Heart right ventricle (tissue), 16 donors: ENCODE results near the gene CCDC85A. TPM values are rescaled to one million over a fixed set of nuclear protein-coding genes. Genes with fewer than 3 reads are reported as not detected.

Source experiments
- ATAC-seq, 8 donors: fragments of 200-7000 bp; cut with Tn5 transposase; one replicate each; pipeline ENCODE4 v1.9.1; 2020; ENCODE audit warnings: mild to moderate bottlenecking in 8 of 8, moderate library complexity in 8 of 8, moderate number of reproducible peaks in 1 of 8
- DNase-seq, 2 donors: peaks; one replicate each; pipeline ENCODE4 v3.0.0-alpha.2; 2020
- H3K27ac ChIP-seq, 10 donors: fragments of 200-600 bp; sonication (generic) in 2 of 10; one replicate each; pipeline versions ENCODE4 v1.5.0 to v1.8.0; 2020 to 2022; ENCODE audit warnings: mild to moderate bottlenecking in 3 of 10
- H3K27me3 ChIP-seq, 7 donors: fragments of 200-600 bp; one replicate each; pipeline ENCODE4 v1.8.0; 2021 to 2022; ENCODE audit warnings: mild to moderate bottlenecking in 2 of 7
- H3K36me3 ChIP-seq, 9 donors: fragments of 200-600 bp; sonication (generic) in 1 of 9; one replicate each; pipeline versions ENCODE4 v1.5.0 to v1.8.0; 2020 to 2022; ENCODE audit warnings: mild to moderate bottlenecking in 2 of 9
- H3K4me1 ChIP-seq, 9 donors: fragments of 200-600 bp; sonication (generic) in 1 of 9; one replicate each; pipeline versions ENCODE4 v1.5.0 to v1.8.0; 2020 to 2022; ENCODE audit warnings: mild to moderate bottlenecking in 4 of 9
- H3K4me3 ChIP-seq, 10 donors: fragments of 200-600 bp; sonication (generic) in 2 of 10; one replicate each; pipeline versions ENCODE4 v1.5.0 to v1.8.0; 2020 to 2022; ENCODE audit warnings: mild to moderate bottlenecking in 7 of 10, moderate library complexity in 2 of 10
- H3K9me3 ChIP-seq, 11 donors: fragments of 200-600 bp in 10 of 11; sonication (generic) in 2 of 11; one replicate each; pipeline versions ENCODE4 v1.5.0 to v1.8.0; 2013 to 2022; ENCODE audit warnings: mild to moderate bottlenecking in 2 of 11, control low read depth in 1 of 11, moderate library complexity in 1 of 11
- WGBS, 2 donors: extraction: QIAGEN DNeasy Blood & Tissue Kit; methylation state at CpG; one replicate each; pipeline ENCODE4 v1.1.7; 2013; ENCODE audit warnings: inconsistent platforms in 1 of 2; 5-methylcytosine and 5-hydroxymethylcytosine counted together
- intact Hi-C, 10 donors: fragments of 100-400 bp; cut with DNase I; formaldehyde crosslinking; loops; one replicate each; pipeline versions ENCODE4 v1.11.1 to v1.14.2; 2022
- polyA plus RNA-seq, 2 donors: library from polyadenylated mRNA; stranded (reverse); fragments of 200-250 nt; gene quantifications; one replicate each; pipeline ENCODE4 v1.2.3, GENCODE V29; 2013
- total RNA-seq, 10 donors: library from RNA; stranded (reverse); fragmentation: NEBNext Ultra II Directional in 3 of 10; extraction: Animal tissue kit (Norgen Biotek cat#: 25700) in 3 of 10; gene quantifications; one replicate each; pipeline versions ENCODE4 v1.2.1 to v1.2.4, GENCODE V29; 2021 to 2023
- TF ChIP-seq, protein P1 (sequence below), 9 donors: fragments of 200-600 bp; sonication (generic) in 2 of 9; IDR thresholded peaks; one replicate each; pipeline versions ENCODE4 v1.5.0 to v1.8.0; 2021 to 2022; ENCODE audit warnings: antibody characterized with exemption in 9 of 9, mild to moderate bottlenecking in 5 of 9, moderate library complexity in 1 of 9
- donor health status: Arrhythmogenic right ventricular cardiomyopathy.
- donor health status: ischemic (EF 13 %, LVEDD 7.1; RV severe dilation, severe dysfunction).
- donor health status: healthy with polysubstance abuse.
- donor health status: DM: no; HTN: yes; CAD: no.
- donor health status: DM: no; HTN: no; CAD: no.
- donor health status: ischemic (EF 25% LVEDD 6.9; RV normal size, moderate dysfunction).
- donor health status: ischemic (EF 25% LVEDD 5.7; RV mildly dilated, moderate dysfunction).
- donor health status: healthy.
- donor health status: DM: yes; HTN: yes; CAD: no.
- donor health status: Ischemic cardiomyopathy.
- donor health status: ischemic (EF 35%, LVEDD 5.7; RV mildly dilated, moderate dysfunction).
- donor health status: nonischemic (EF 11% LVEDD 7.7; RV severe dilation, severe dysfunction).
- donor health status: DM: yes; HTN: yes; CAD: no.
- donor health status: PGD.
- donor health status: ischemic (EF 29% LVEDD 5.4; RV normal size, mild dysfunction).
- donor health status: nonischemic (EF 23%, LVEDD 6.1; RV moderate dilation, normal function).

CCDC85A gene
- total and polyA plus RNA-seq, 12 donors: 1.5 to 8.5 (median 3.5) TPM

DNA sequence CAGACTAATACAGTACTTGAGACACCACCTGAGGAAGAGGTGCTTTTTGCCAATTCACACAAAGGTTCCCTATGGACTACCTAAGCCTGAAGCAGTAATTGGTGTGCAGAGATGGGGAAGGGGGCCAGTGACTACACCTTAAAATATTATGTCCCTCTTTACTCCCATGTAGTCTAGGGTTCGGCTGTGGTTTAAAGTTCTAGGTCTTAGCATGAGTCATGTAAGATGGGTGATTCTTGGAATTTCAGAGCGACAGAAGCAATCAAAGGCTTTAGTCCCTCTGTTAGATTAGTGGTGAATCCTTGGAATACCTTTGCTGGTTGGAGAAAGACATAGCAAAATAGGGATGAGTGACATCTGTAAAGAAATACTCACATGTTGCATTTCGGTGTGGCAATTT, 14.3 kb upstream of the CCDC85A start:
- peaks cover 0 to 8% (median 0%) of the 10 kb centered on the region in 11 donors for H3K9me3 ChIP-seq
- no peaks in the 10 kb centered on the region for H3K4me1 ChIP-seq
- no peak overlapping the region for H3K4me3 ChIP-seq
- H3K36me3 ChIP-seq: no peaks in the 10 kb centered on the region
- WGBS, 2 donors: 86 to 91% methylated on average over 3 of the region's 3 CpGs
- TF ChIP-seq, protein P1, sequence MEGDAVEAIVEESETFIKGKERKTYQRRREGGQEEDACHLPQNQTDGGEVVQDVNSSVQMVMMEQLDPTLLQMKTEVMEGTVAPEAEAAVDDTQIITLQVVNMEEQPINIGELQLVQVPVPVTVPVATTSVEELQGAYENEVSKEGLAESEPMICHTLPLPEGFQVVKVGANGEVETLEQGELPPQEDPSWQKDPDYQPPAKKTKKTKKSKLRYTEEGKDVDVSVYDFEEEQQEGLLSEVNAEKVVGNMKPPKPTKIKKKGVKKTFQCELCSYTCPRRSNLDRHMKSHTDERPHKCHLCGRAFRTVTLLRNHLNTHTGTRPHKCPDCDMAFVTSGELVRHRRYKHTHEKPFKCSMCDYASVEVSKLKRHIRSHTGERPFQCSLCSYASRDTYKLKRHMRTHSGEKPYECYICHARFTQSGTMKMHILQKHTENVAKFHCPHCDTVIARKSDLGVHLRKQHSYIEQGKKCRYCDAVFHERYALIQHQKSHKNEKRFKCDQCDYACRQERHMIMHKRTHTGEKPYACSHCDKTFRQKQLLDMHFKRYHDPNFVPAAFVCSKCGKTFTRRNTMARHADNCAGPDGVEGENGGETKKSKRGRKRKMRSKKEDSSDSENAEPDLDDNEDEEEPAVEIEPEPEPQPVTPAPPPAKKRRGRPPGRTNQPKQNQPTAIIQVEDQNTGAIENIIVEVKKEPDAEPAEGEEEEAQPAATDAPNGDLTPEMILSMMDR (IDR thresholded peaks at IDR 0.05): no peak
- ATAC-seq: no peak
- no peaks in the 10 kb centered on the region for H3K27me3 ChIP-seq
- intact Hi-C loops: no loop called here
- DNase-seq: no peak
- no peak overlapping the region for H3K27ac ChIP-seq

DNA sequence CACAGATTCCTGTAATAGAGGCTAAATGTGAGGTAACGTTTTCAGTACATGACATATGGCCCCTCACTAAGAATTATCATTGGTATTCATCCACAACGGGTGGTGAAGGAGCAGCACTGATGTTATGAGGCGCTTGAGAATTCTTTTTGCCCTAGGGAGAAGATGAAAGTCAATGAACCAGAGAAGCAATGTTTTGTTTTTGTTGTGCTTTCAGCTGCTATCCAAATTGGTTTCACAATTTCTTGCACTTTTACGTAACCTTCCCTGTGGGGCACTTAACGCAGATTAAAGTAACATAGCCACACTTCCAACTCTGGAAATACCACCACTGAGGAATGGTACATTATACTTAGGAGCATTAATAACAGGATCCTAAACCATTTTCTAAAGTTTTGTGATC, 13.3 kb upstream of the CCDC85A start:
- WGBS, 2 donors: 66 to 79% methylated on average over 5 of the region's 5 CpGs
- no peaks in the 10 kb centered on the region for H3K27me3 ChIP-seq
- intact Hi-C loops: no loop called here
- no peak overlapping the region for H3K27ac ChIP-seq
- DNase-seq (no peak), ATAC-seq (peak in 1 of 8 donors; percentile 29)
- no peak overlapping the region for H3K4me3 ChIP-seq
- TF ChIP-seq, protein P1 (IDR thresholded peaks at IDR 0.05): no peak
- no peaks in the 10 kb centered on the region for H3K4me1 ChIP-seq
- no peaks in the 10 kb centered on the region for H3K36me3 ChIP-seq
- peaks cover 0 to 8% (median 0%) of the 10 kb centered on the region in 11 donors for H3K9me3 ChIP-seq

DNA sequence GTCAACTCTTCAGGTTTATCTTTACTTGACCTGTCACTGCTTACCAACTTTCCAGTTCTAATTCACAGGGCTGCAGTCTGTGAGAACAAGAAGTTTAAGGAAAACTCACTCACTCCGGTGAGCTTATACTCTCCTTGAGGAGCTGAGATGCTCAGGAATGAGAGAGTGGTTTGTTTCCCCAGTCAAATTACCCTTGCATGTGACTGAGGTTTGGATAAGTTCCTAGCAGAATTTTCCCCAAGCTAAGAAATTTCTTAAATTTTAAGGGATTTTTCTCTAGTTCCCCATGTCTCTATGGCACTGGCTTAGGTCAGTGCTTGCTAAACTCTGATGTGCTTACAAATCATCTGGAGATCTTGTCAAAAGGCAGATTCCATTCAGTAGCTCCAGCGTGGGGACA, 12.8 kb upstream of the CCDC85A start:
- Histone ChIP-seq H3K4me3 (no peak overlapping the region), H3K4me1 (no peaks in the 10 kb centered on the region), H3K27me3 (no peaks in the 10 kb centered on the region), H3K27ac (no peak overlapping the region), H3K36me3 (no peaks in the 10 kb centered on the region), H3K9me3 (peaks cover 0 to 8% (median 0%) of the 10 kb centered on the region in 11 donors)
- TF ChIP-seq, protein P1 (IDR thresholded peaks at IDR 0.05): no peak
- ATAC-seq (no peak), DNase-seq (no peak)
- intact Hi-C loops: no loop called here
- 45 to 46% methylated on average over 2 of the region's 2 CpGs for WGBS, 2 donors

DNA sequence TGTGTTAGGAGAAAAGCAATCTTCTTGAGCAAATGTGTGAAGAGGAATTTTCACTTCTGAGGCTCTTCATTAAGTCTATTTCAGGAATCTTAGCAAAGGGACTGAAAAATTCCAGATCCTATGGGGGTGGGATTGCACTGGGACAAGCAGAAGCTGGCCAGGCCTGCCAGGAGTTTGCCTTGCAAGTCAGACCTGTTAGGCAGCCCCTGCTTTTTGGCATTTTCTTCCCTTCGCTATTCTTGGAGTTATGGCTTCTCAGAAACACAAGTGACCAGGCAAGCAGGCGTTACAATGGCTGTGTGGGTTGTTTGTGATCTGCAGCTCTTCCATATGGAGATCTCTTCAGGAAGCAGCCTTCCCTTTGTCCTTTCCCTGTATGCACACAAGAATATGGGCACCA, 8.0 kb upstream of the CCDC85A start:
- WGBS, 2 donors: 75% methylated on average over 2 of the region's 2 CpGs
- ATAC-seq (no peak), DNase-seq (no peak)
- Histone ChIP-seq H3K27ac (no peak overlapping the region), H3K27me3 (peaks cover 0 to 17% (median 6%) of the 10 kb centered on the region in 7 donors), H3K9me3 (no peaks in the 10 kb centered on the region), H3K36me3 (no peaks in the 10 kb centered on the region), H3K4me3 (no peak overlapping the region), H3K4me1 (no peaks in the 10 kb centered on the region)
- intact Hi-C loops: no loop called here
- TF ChIP-seq, protein P1 (IDR thresholded peaks at IDR 0.05): no peak
